IPS DF 6.9 (cell line): ENCODE results near the gene ARMC10.
"Not testable (repeated sequence)": the region's sequence is repeated elsewhere in the genome, so short reads cannot be mapped to it uniquely, and the experiment has no call there.

ENCODE experiments used
- DNase-seq: peaks from one replicate; pipeline ENCODE4 v3.0.0-alpha.2; 2013; ENCODE audit warnings: low read depth, low spot score
- H3K27ac ChIP-seq: one replicate; pipeline ENCODE4 v1.5.1; 2013; ENCODE audit warnings: low read length, control low read depth
- H3K27me3 ChIP-seq: 2 replicates; pipeline ENCODE4 v1.6.1; 2013; ENCODE audit warnings: mild to moderate bottlenecking, low read length; ENCODE audit not compliant: control insufficient read depth, insufficient read depth
- H3K36me3 ChIP-seq: 2 replicates; pipeline ENCODE4 v1.6.1; 2013; ENCODE audit warnings: low read length; ENCODE audit not compliant: control insufficient read depth, insufficient read depth
- H3K4me1 ChIP-seq: 2 replicates; pipeline ENCODE4 v1.6.1; 2013; ENCODE audit warnings: low read length; ENCODE audit not compliant: control insufficient read depth, insufficient read depth
- H3K4me3 ChIP-seq: 2 replicates; pipeline ENCODE4 v1.5.1; 2013; ENCODE audit warnings: mild to moderate bottlenecking, low read length
- H3K9me3 ChIP-seq: 2 replicates; pipeline ENCODE4 v1.6.1; 2013; ENCODE audit warnings: low read length, inconsistent platforms; ENCODE audit not compliant: control insufficient read depth, insufficient read depth
- WGBS: extraction: QIAGEN DNeasy Blood & Tissue Kit; methylation state at CpG from one replicate; pipeline ENCODE4 v1.1.7; 2013; ENCODE audit warnings: mixed read lengths, missing lambda C conversion rate; ENCODE audit not compliant: insufficient read length, insufficient coverage; 5-methylcytosine and 5-hydroxymethylcytosine counted together

ARMC10 gene

GRCh38 chr7:103056006-103056405 lies 18.9 kb upstream of the ARMC10 start:
- H3K27me3 ChIP-seq, H3K9me3 ChIP-seq, DNase-seq, H3K36me3 ChIP-seq, H3K4me3 ChIP-seq, H3K4me1 ChIP-seq, H3K27ac ChIP-seq: not testable (repeated sequence)
- no CpG with 5 or more reads among the region's 1 CpG for WGBS

DNA sequence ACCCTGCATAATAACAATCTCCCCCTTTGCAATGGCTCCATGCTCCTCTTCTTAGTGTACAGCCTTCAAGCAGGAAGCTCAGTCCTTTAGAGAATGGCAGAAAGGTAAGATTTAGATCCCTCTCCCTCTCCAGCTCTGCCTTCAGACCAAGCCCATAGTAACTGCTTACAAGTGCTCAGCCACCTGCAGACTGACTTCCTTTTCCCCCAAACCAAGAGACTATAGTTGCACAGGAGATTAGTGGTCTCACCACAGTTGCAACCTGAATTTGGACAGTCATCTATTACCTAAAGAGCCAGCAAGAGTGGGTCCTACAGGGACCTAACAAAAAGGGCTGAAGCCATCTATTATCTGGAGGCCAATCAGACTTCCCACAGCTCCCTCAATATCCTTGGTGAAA lies 16.8 kb upstream of the ARMC10 start:
- Histone ChIP-seq H3K9me3 (no peaks in the 10 kb centered on the region), H3K4me1 (peaks cover 2% of the 10 kb centered on the region; the same call in 1 of the 2 replicates), H3K4me3 (no peak overlapping the region), H3K36me3 (no peaks in the 10 kb centered on the region), H3K27ac (no peak overlapping the region), H3K27me3 (no peaks in the 10 kb centered on the region)
- DNase-seq, result no peak

- Histone ChIP-seq H3K27me3 (no peaks in the 10 kb centered on the region), H3K27ac (no peak overlapping the region), H3K36me3 (no peaks in the 10 kb centered on the region), H3K4me3 (no peak overlapping the region), H3K9me3 (no peaks in the 10 kb centered on the region), H3K4me1 (peaks cover 2% of the 10 kb centered on the region; the same call in 1 of the 2 replicates)
- no CpG with 5 or more reads among the region's 2 CpGs for WGBS
- no peak for DNase-seq
Observed at GRCh38 chr7:103059471-103059870, 15.5 kb upstream of the ARMC10 start.

DNA sequence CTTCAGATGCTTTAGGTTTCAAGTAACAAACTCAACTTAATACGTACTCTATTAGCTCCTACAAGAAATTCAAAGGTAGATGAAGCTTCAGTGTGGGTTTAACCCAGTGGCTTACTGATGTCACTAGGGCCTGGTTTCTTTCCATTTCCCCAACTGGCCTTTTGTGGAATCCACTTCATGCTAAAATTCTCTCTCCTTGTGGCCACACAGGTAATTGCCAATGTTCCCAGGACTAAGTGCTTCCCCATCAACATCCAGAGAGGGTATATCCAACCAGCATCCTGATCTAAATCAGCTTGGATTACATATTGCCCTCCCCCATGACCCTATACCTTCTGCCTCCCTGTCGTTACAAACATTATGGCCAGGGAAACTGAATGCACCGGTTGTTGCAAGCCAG lies 11.0 kb upstream of the ARMC10 start:
- peaks cover 2% of the 10 kb centered on the region; the same call in 1 of the 2 replicates for H3K4me1 ChIP-seq
- WGBS, result no CpG with 5 or more reads among the region's 3 CpGs
- DNase-seq, result no peak

GRCh38 chr7:103065667-103066066 lies 9.3 kb upstream of the ARMC10 start:
- no peak for DNase-seq
- Histone ChIP-seq H3K27me3 (no peaks in the 10 kb centered on the region), H3K4me3 (no peak overlapping the region), H3K36me3 (no peaks in the 10 kb centered on the region), H3K9me3 (no peaks in the 10 kb centered on the region), H3K27ac (no peak overlapping the region), H3K4me1 (peaks cover 2% of the 10 kb centered on the region; the same call in 1 of the 2 replicates)
- no CpG with 5 or more reads among the region's 1 CpG for WGBS

More for the DNA sequence above, 11.0 kb upstream of the ARMC10 start:
- Histone ChIP-seq H3K27me3 (no peaks in the 10 kb centered on the region), H3K27ac (no peak overlapping the region), H3K9me3 (no peaks in the 10 kb centered on the region), H3K36me3 (no peaks in the 10 kb centered on the region), H3K4me3 (no peak overlapping the region)

GRCh38 chr7:103068414-103069403 lies 6.2 kb upstream of the ARMC10 start:
- WGBS, result no CpG with 5 or more reads among the region's 23 CpGs
- DNase-seq, result no peak
- no peaks in the 10 kb centered on the region for H3K27me3 ChIP-seq
- no peak overlapping the region for H3K27ac ChIP-seq
- H3K4me1 ChIP-seq, result no peaks in the 10 kb centered on the region
- H3K36me3 ChIP-seq, result no peaks in the 10 kb centered on the region
- H3K9me3 ChIP-seq, result no peaks in the 10 kb centered on the region
- H3K4me3 ChIP-seq, result no peak overlapping the region

DNA sequence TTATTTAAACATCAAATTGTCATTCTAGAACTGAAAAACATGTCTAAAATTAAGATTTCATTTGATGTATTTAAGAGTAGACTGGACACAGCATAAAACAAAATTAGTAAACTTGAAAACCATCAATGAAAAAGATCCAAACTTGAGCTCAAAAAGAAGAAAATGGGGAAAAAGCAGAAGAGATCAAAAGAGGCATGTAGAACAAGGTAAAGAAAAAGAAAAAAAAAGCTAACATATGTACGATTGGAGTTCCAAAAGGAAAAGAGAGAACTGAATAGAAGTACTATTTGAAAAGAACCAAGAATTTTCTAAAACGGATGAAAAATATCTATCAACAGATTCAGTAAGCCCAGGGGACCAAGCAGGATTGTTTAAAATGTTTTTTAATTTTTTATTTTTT lies 3.9 kb upstream of the ARMC10 start:
- Histone ChIP-seq H3K27me3 (no peaks in the 10 kb centered on the region), H3K4me3 (no peak overlapping the region), H3K9me3 (no peaks in the 10 kb centered on the region), H3K36me3 (no peaks in the 10 kb centered on the region), H3K27ac (no peak overlapping the region), H3K4me1 (no peaks in the 10 kb centered on the region)
- DNase-seq, result no peak
- WGBS, result no CpG with 5 or more reads among the region's 2 CpGs

GRCh38 chr7:103073989-103074518 lies 886 bp upstream of the ARMC10 start:
- Histone ChIP-seq H3K4me3 (peak overlapping the region; percentile 87; the same call in 1 of the 2 replicates), H3K4me1 (no peaks in the 10 kb centered on the region), H3K27ac (no peak overlapping the region), H3K9me3 (no peaks in the 10 kb centered on the region), H3K27me3 (no peaks in the 10 kb centered on the region), H3K36me3 (no peaks in the 10 kb centered on the region)
- DNase-seq, result no peak
- no CpG with 5 or more reads among the region's 6 CpGs for WGBS

- Histone ChIP-seq H3K27me3 (no peaks in the 10 kb centered on the region), H3K4me3 (peak overlapping the region; percentile 87; the same call in 1 of the 2 replicates), H3K27ac (no peak overlapping the region), H3K9me3 (no peaks in the 10 kb centered on the region), H3K36me3 (no peaks in the 10 kb centered on the region), H3K4me1 (no peaks in the 10 kb centered on the region)
- no CpG with 5 or more reads among the region's 36 CpGs for WGBS
- DNase-seq, result no peak
Observed at GRCh38 chr7:103075337-103075918, 488 bp downstream of the ARMC10 start.

- DNase-seq, result no peak
- WGBS, result no CpG with 5 or more reads among the region's 7 CpGs
- H3K27ac ChIP-seq, result no peak overlapping the region
- H3K27me3 ChIP-seq, result no peaks in the 10 kb centered on the region
- no peaks in the 10 kb centered on the region for H3K4me1 ChIP-seq
- no peak overlapping the region for H3K4me3 ChIP-seq
- H3K36me3 ChIP-seq, result no peaks in the 10 kb centered on the region
- no peaks in the 10 kb centered on the region for H3K9me3 ChIP-seq
Observed at GRCh38 chr7:103076764-103077163, 1.8 kb downstream of the ARMC10 start.
